ENCODE measurements around the gene ZNF738.
"Not testable (repeated sequence)": the region's sequence is repeated elsewhere in the genome, so short reads cannot be mapped to it uniquely, and the experiment has no call there.

The ZNF738 gene

DNA sequence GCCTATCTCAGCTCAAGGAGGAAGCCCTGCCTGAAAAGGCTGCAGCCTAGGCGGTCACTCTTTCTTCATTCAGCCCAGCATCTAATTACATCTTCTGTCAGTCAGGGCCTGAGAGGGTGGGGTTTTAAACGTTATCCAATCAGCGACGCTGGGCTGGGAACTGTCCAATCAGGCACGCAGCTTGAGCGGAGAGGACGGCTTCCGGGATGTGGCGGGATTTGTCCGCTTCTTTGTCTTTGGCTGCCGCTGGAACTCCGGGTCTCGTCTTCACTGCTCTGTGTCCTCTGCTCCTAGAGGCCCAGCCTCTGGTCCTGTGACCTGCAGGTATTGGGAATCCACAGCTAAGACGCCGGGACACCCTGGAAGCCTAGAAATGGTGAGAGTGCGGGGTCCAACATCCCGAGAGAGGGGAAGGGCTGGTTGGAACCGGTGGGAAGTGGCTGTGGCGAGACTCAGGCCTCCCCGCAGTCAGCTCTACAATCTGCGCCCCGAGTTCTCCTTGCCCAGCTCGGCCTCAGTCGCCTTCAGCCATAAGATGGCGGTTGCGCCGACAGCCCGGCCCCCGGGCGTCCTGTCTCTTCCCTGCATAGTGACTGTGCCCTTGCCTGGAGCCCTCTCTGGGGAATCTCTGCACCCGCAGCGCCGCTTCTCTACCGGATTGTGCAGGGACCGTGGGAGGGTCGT is at the start of gene ZNF738:
Gene ZNF738 (plus strand): TSS at position 233 of the 684 bp plus-strand sequence. CDS start 141 bp downstream, at position 374.
- TF ChIP-seq, protein P1, sequence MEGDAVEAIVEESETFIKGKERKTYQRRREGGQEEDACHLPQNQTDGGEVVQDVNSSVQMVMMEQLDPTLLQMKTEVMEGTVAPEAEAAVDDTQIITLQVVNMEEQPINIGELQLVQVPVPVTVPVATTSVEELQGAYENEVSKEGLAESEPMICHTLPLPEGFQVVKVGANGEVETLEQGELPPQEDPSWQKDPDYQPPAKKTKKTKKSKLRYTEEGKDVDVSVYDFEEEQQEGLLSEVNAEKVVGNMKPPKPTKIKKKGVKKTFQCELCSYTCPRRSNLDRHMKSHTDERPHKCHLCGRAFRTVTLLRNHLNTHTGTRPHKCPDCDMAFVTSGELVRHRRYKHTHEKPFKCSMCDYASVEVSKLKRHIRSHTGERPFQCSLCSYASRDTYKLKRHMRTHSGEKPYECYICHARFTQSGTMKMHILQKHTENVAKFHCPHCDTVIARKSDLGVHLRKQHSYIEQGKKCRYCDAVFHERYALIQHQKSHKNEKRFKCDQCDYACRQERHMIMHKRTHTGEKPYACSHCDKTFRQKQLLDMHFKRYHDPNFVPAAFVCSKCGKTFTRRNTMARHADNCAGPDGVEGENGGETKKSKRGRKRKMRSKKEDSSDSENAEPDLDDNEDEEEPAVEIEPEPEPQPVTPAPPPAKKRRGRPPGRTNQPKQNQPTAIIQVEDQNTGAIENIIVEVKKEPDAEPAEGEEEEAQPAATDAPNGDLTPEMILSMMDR (IDR thresholded peaks at IDR 0.05; ENCODE audit: low read depth, low read length): no peak
- DNase-seq (ENCODE audit: low read depth, low spot score): peak; percentile 96
- H3K4me3 ChIP-seq (ENCODE audit: low read depth, low read length): peak within 1 kb of the TSS; percentile 91
- in situ Hi-C loops (cut with HindIII; ENCODE audit: low sequenced_read_pairs): no loop called here

DNA sequence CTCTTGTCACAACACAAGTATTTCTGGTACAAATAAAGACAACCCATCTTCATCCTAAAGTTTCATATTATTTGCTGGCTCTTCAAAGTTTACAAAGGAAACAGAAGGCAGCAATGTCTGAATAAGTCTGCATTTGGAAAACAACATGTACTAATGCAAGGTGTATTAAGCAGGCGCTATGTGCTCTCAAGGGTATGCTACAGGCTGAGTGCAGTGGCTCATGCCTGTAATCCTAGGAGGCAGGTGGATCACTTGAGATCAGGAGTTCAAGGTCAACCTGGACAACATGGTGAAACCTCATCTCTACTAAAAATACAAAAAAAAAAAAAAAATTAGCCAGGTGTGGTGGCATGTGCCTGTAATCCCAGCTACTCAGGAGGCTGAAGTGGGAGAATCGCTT is 46.0 kb upstream of the ZNF738 start:
- DNase-seq (ENCODE audit: low read depth, low spot score); H3K4me3 ChIP-seq (ENCODE audit: low read depth, low read length); in situ Hi-C loops (cut with HindIII; ENCODE audit: low sequenced_read_pairs): not testable (repeated sequence)

DNA sequence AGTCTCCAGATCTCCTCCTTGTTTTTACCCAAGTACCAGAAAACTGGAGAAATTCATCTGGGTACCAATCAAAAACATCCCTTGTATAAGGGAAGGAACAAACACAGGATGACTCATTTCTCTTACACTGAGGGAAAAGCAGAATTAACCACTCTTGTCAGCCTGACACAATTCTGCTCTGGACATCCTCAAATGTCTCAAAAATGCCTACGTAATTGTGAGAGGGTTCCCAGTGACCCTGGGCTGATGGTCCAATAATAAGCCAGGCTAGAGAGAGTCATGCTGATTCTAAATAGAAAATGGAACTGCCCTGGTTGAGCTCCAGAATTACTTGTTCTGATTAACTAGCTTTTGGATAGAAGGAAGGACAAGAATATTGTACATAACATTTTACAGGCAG is 44.1 kb upstream of the ZNF738 start:
- in situ Hi-C loops (cut with HindIII; ENCODE audit: low sequenced_read_pairs): no loop called here
- H3K4me3 ChIP-seq (ENCODE audit: low read depth, low read length): no peak overlapping the region
- TF ChIP-seq, protein P1 (IDR thresholded peaks at IDR 0.05; ENCODE audit: low read depth, low read length): no peak
- no peak for DNase-seq (ENCODE audit: low read depth, low spot score)

DNA sequence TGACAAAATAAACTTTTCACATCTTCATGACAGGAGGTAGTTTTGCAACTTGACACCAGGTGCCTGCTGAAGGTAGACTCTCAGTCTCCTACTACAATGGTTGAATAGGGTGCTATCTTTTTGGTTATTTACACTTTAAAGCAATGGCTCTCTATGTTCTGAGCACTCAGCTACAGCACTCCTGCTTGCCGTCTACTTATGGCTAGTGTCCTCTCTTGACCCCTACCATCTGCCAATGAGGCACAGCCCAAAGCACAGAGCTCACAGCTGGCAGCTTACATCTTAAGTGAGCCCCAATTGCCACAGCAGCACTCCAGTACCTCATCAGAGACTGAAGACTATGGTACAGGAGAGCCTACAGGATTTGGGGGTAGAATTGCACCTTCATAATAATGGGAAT is 41.0 kb upstream of the ZNF738 start:
- H3K4me3 ChIP-seq (ENCODE audit: low read depth, low read length): no peak overlapping the region
- in situ Hi-C loops (cut with HindIII; ENCODE audit: low sequenced_read_pairs): no loop called here
- DNase-seq (ENCODE audit: low read depth, low spot score): no peak
- TF ChIP-seq, protein P1 (IDR thresholded peaks at IDR 0.05; ENCODE audit: low read depth, low read length): no peak

DNA sequence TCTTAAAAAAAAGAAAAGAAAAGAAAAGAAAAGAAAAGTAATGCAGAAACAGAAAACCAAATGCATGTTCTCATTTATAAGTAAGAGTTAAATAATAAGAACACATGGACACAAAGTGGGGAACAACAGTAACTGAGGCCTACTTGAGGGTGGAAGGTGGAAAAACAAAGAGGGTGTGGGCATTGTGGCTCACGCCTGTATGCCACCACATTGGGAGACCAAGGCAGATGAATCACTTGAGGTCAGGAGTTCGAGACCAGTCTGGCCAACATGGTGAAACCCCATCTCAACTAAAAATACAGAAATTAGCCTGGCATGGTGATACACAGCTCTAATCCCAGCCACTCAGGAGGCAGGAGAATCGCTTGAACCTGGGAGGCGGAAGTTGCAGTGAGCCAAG is 37.7 kb upstream of the ZNF738 start:
- TF ChIP-seq, protein P1 (IDR thresholded peaks at IDR 0.05; ENCODE audit: low read depth, low read length): no peak
- no peak for DNase-seq (ENCODE audit: low read depth, low spot score)
- in situ Hi-C loops (cut with HindIII; ENCODE audit: low sequenced_read_pairs): no loop called here
- H3K4me3 ChIP-seq (ENCODE audit: low read depth, low read length): no peak overlapping the region

DNA sequence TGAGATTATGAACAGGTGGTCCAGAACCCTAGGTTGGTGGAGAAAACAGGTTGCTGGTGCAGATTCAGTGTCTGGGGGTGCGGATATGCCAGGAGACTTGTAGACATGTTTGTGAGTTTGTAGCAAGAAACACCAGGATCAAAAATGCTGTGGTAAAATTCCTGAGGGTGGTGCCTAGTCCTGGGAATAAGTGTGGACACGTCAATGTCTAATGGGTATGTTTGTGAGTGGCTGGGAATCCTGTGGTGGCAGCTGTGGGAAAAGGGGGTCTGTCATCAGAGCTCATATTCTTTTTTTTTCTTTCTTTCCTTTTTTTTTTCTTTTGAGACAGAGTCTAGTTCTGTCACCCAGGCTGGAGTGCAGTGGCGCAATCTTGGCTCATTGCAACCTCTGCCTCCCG is 36.8 kb upstream of the ZNF738 start:
- TF ChIP-seq, protein P1 (IDR thresholded peaks at IDR 0.05; ENCODE audit: low read depth, low read length): no peak
- peak; percentile 8 for DNase-seq (ENCODE audit: low read depth, low spot score)
- in situ Hi-C loops (cut with HindIII; ENCODE audit: low sequenced_read_pairs): no loop called here
- no peak overlapping the region for H3K4me3 ChIP-seq (ENCODE audit: low read depth, low read length)

DNA sequence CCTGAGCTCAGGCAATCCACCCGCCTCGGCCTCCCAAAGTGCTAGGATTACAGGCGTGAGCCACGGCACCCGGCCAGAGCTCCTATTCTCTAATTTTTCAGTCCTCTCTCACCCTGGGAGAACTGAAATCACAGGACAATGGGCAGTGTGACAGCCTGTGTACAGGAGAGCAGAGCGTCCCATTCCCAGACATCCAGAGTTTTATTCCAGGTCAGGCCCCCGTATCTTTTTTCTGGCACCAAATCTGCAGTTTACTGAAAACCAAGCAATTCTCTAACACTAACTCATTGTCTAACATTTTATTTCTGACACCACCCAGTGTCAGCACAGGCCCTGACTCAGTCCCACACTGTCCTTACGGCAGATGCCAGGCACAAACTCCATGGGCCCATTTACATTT is 36.3 kb upstream of the ZNF738 start:
- TF ChIP-seq, protein P1 (IDR thresholded peaks at IDR 0.05; ENCODE audit: low read depth, low read length): no peak
- DNase-seq (ENCODE audit: low read depth, low spot score): peak; percentile 15

More for the DNA sequence above, 36.3 kb upstream of the ZNF738 start:
- H3K4me3 ChIP-seq (ENCODE audit: low read depth, low read length): no peak overlapping the region
- in situ Hi-C loops (cut with HindIII; ENCODE audit: low sequenced_read_pairs): no loop called here

Data from astrocyte of the spinal cord (primary cell).